K562 (cell line): ENCODE results near the gene SPINK9. TPM values are rescaled to one million over a fixed set of nuclear protein-coding genes. Genes with fewer than 3 reads are reported as not detected.

Experiments used
- ARID4B ChIP-seq: sonication (generic); formaldehyde crosslinking; IDR thresholded peaks from 2 replicates; pipeline ENCODE4 v1.8.0; 2022; ENCODE audit warnings: mild to moderate bottlenecking, missing genetic modification reagents
- CBX2 ChIP-seq: fragments of 200-600 bp; sonication (generic); IDR thresholded peaks from one replicate; pipeline ENCODE4 v1.6.1; 2012; ENCODE audit warnings: mild to moderate bottlenecking, low read length, inconsistent platforms; ENCODE audit not compliant: insufficient read depth, poor library complexity, severe bottlenecking
- DLX4 ChIP-seq: fragments of 250-450 bp; sonication (Bioruptor Pico); IDR thresholded peaks from 2 replicates; pipeline ENCODE4 v1.6.1; 2021; ENCODE audit warnings: mild to moderate bottlenecking
- FOXJ2 ChIP-seq: fragments of 200-800 bp; sonication (Bioruptor generic); IDR thresholded peaks from 2 replicates; pipeline ENCODE4 v1.6.1; 2016; ENCODE audit warnings: missing genetic modification characterization, missing compliant biosample characterization
- GABPA ChIP-seq: fragments of 200-800 bp; sonication (Bioruptor generic); conservative IDR thresholded peaks from 2 replicates; pipeline ENCODE4 v1.6.1; 2016; ENCODE audit warnings: low read depth, missing genetic modification characterization, missing compliant biosample characterization
- GATA2 ChIP-seq: sonication (generic); formaldehyde crosslinking; IDR thresholded peaks from 2 replicates; pipeline ENCODE4 v1.4.0; 2020; ENCODE audit warnings: mild to moderate bottlenecking, missing genetic modification reagents
- HBP1 ChIP-seq: fragments of 450-650 bp; formaldehyde crosslinking; IDR thresholded peaks from 2 replicates; pipeline ENCODE4 v1.4.0; 2022; ENCODE audit warnings: missing genetic modification characterization
- HCFC1 ChIP-seq: IDR thresholded peaks from 2 replicates; pipeline ENCODE4 v1.6.1; 2012; ENCODE audit warnings: low read depth, low read length, improper control_type of control experiment
- KAT8 ChIP-seq: fragments of 450-650 bp; IDR thresholded peaks from 2 replicates; pipeline ENCODE4 v1.6.1; 2016; ENCODE audit warnings: low read depth, mild to moderate bottlenecking
- KDM2B ChIP-seq: fragments of 250-450 bp; sonication (Bioruptor Pico); IDR thresholded peaks from 2 replicates; pipeline ENCODE4 v1.8.0; 2021; ENCODE audit warnings: mild to moderate bottlenecking, moderate library complexity
- MAZ ChIP-seq, 2 experiments: fragments of 450-650 bp in 1 of 2; sonication (generic) in 1 of 2; formaldehyde crosslinking; IDR thresholded peaks in 1 of 2; conservative IDR thresholded peaks in 1 of 2; 2 replicates each; pipeline versions ENCODE4 v1.4.0 to v1.5.0; 2020; ENCODE audit warnings: mild to moderate bottlenecking in 1 of 2, missing genetic modification reagents in 1 of 2
- NFYB ChIP-seq: IDR thresholded peaks from 2 replicates; pipeline ENCODE4 v1.6.1; 2011; ENCODE audit warnings: mild to moderate bottlenecking, moderate library complexity; ENCODE audit not compliant: insufficient read length; ENCODE audit errors: extremely low read depth
- PHF8 ChIP-seq: fragments of 200-600 bp; sonication (generic); IDR thresholded peaks from 2 replicates; pipeline ENCODE4 v1.6.1; 2012; ENCODE audit warnings: mixed run types, mild to moderate bottlenecking, inconsistent platforms, low read length, moderate library complexity, borderline replicate concordance
- SMAD1 ChIP-seq: fragments of 150-350 bp; IDR thresholded peaks from 2 replicates; pipeline ENCODE4 v1.6.1; 2014; ENCODE audit warnings: low read length, low read depth; ENCODE audit not compliant: partially characterized antibody
- XRCC4 ChIP-seq: IDR thresholded peaks from one replicate; pipeline ENCODE4 v1.6.1; 2011; ENCODE audit not compliant: insufficient read depth, insufficient read length; ENCODE audit errors: extremely low read depth
- ZNF239 ChIP-seq: fragments of 250-450 bp; sonication (Bioruptor Pico); IDR thresholded peaks from 2 replicates; pipeline ENCODE4 v1.4.0; 2020; ENCODE audit warnings: mild to moderate bottlenecking
- ZNF780A ChIP-seq: fragments of 250-450 bp; sonication (Bioruptor Pico); IDR thresholded peaks from 2 replicates; pipeline ENCODE4 v1.5.0; 2021; ENCODE audit warnings: mild to moderate bottlenecking
- polyA plus RNA-seq, 8 experiments: library from polyadenylated mRNA; depleted of rRNA in 4 of 8; stranded (reverse) in 5 of 8; unstranded in 3 of 8; fragments of >200 nt; fragmentation: Nextera tagmentation in 2 of 8; fragmentation: Illumina TruSeq in 1 of 8; extraction: Ambion mirVana in 2 of 8; extraction: Trizol in 1 of 8; gene quantifications; 2 replicates each; pipeline versions ENCODE4 v1.2.1 to v1.2.3, GENCODE V29; 2011 to 2014; ENCODE audit warnings: inconsistent platforms in 1 of 8, missing spikeins in 1 of 8
- total RNA-seq, 7 experiments: library from RNA; depleted of rRNA in 6 of 7; stranded (reverse); fragments of >200 nt in 6 of 7; fragmentation: Illumina TruSeq in 2 of 7; extraction: Trizol in 2 of 7; gene quantifications; 2 replicates each; pipeline versions ENCODE4 v1.2.1 to v1.2.3, GENCODE V29; 2011 to 2021; ENCODE audit warnings: low replicate concordance in 1 of 7
- TF ChIP-seq, protein P1 (sequence below): fragments of 450-650 bp; formaldehyde crosslinking; IDR thresholded peaks from 2 replicates; pipeline ENCODE4 v1.4.0; 2020; ENCODE audit warnings: mild to moderate bottlenecking

Gene SPINK9
- total and polyA plus RNA-seq, 9 of the 15 experiments (the other 6 are each of a cell fraction or from before 2014, with no cell fraction given) = not detected

DNA sequence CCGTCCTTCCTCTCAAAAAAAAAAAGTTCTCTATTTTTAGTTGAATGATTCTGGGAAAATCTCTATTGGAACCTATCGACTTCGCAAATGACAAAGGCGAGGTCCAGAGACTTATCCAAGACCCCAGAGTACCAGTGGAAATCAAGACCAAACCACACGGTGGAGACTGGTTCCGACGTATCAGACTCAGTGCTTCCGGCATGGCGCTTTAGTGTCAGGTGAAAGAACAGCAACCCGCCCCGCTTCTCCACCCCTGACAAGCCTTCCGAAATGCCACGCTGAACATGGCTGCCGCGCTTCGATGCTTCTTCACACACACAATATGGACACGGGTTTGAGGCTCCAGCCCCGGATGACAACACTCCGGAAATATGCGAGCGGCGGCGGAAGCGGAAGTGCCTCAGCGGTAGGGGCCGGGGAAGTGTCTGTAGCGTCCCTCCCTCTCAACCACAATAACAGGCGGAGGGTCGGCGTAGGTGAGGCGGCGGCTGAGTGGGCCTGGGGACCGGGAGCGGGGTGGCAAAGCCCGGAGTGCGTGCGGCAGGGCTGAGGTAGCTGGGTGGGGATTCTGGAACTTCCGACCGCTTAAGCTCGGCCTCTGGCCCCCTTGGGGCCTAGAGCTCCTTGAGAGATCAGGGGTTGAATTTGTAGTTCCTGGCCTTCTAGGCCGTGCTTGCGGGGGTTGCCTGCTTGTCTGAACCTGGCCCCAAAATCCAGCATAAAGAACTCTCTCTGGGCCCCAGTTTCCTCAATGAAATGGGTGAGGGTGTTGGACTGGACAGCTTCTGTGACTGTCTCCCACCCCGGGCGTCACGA, 48.4 kb downstream of the SPINK9 start, which contains the start of gene FBXO38 (continued):
- no peak for TF ChIP-seq KDM2B (CRISPR knock-in tag)
- no peak for TF ChIP-seq GATA2 (CRISPR knock-in tag)
- no peak for TF ChIP-seq ZNF239 (CRISPR knock-in tag)
- peak; percentile 62 to 64; a peak in 3 of 4 replicates for TF ChIP-seq MAZ (CRISPR knock-in tag; conservative IDR thresholded peaks at IDR 0.05 in 1 of 2, IDR thresholded peaks at IDR 0.05 in 1 of 2)
- TF ChIP-seq HBP1 = no peak
- 0 out of 2 replicates have a peak, but pooled peaks have one; percentile 57 for TF ChIP-seq KAT8
- TF ChIP-seq ARID4B (CRISPR knock-in tag) = peak; percentile 21; the same call in 1 of the 2 replicates
- TF ChIP-seq FOXJ2 = peak; percentile 77
- peak; percentile 97 for TF ChIP-seq HCFC1
- TF ChIP-seq DLX4 (CRISPR knock-in tag) = no peak
- TF ChIP-seq PHF8 = peak; percentile 99
- TF ChIP-seq CBX2 = no peak
- no peak for TF ChIP-seq XRCC4
- TF ChIP-seq SMAD1 = peak; percentile 24
- TF ChIP-seq ZNF780A = no peak
- no peak for TF ChIP-seq NFYB
- peak; percentile 97 for TF ChIP-seq GABPA (tag)
- TF ChIP-seq, protein P1, sequence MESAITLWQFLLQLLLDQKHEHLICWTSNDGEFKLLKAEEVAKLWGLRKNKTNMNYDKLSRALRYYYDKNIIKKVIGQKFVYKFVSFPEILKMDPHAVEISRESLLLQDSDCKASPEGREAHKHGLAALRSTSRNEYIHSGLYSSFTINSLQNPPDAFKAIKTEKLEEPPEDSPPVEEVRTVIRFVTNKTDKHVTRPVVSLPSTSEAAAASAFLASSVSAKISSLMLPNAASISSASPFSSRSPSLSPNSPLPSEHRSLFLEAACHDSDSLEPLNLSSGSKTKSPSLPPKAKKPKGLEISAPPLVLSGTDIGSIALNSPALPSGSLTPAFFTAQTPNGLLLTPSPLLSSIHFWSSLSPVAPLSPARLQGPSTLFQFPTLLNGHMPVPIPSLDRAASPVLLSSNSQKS = no peak
